Thyroid gland (tissue), 4 donors: ENCODE results near the gene AQP7. TPM values are rescaled to one million over a fixed set of nuclear protein-coding genes. Genes with fewer than 3 reads are reported as not detected.

Source experiments
- DNase-seq, 2 donors: peaks; one replicate each; pipeline ENCODE4 v3.0.0-alpha.2; 2019
- H3K27ac ChIP-seq, 3 donors: fragments of 200-600 bp; sonication (generic); 1 replicate in 2 of 3; 2 replicates in 1 of 3; pipeline ENCODE4 v1.5.1; 2016 to 2019; ENCODE audit warnings: mild to moderate bottlenecking in 1 of 3, moderate library complexity in 1 of 3
- H3K27me3 ChIP-seq: fragments of 200-600 bp; sonication (generic); one replicate; pipeline ENCODE4 v1.5.1; 2019
- H3K36me3 ChIP-seq, 2 donors: fragments of 200-600 bp; sonication (generic); one replicate each; pipeline ENCODE4 v1.5.1; 2016 to 2019
- H3K4me1 ChIP-seq, 2 donors: fragments of 200-600 bp; sonication (generic); one replicate each; pipeline ENCODE4 v1.5.1; 2017 to 2019
- H3K4me3 ChIP-seq, 3 donors: fragments of 200-600 bp; sonication (generic); replicated peaks in 1 of 3; 1 replicate in 2 of 3; 2 replicates in 1 of 3; pipeline ENCODE4 v1.5.1; 2016; ENCODE audit warnings: mild to moderate bottlenecking in 1 of 3
- H3K9me3 ChIP-seq: fragments of 200-600 bp; sonication (generic); one replicate; pipeline ENCODE4 v1.5.1; 2017
- CTCF ChIP-seq, 6 experiments: fragments of 200-600 bp in 3 of 6; fragments of 450-650 bp in 3 of 6; sonication (generic) in 3 of 6; IDR thresholded peaks; one replicate each; pipeline ENCODE4 v1.5.1; 2016 to 2019; ENCODE audit warnings: antibody characterized with exemption in 6 of 6, mild to moderate bottlenecking in 2 of 6, inconsistent platforms in 1 of 6, moderate library complexity in 1 of 6
- POLR2A ChIP-seq, 2 donors: fragments of 450-650 bp; IDR thresholded peaks; one replicate each; pipeline ENCODE4 v1.6.1; 2017; ENCODE audit warnings: antibody characterized with exemption in 2 of 2, mild to moderate bottlenecking in 2 of 2, moderate library complexity in 1 of 2
- WGBS, 2 donors: methylation state at CpG; one replicate each; pipeline ENCODE4 v1.1.5; 2017; 5-methylcytosine and 5-hydroxymethylcytosine counted together
- intact Hi-C: fragments of 100-400 bp; cut with DNase I; formaldehyde crosslinking; loops from one replicate; pipeline ENCODE4 v1.15.1; 2023
- total RNA-seq, 4 donors: library from RNA; depleted of rRNA; stranded (reverse); fragments of >200 nt; gene quantifications; one replicate each; pipeline ENCODE4 v1.2.3, GENCODE V29; 2016

Gene AQP7
- total RNA-seq, 4 donors from 2014 or later: 1.9 to 4.7 (median 2.5) TPM

GRCh38 chr9:33437898-33438297 lies 35.5 kb upstream of the AQP7 start:
- Histone ChIP-seq H3K27me3 (no peaks in the 10 kb centered on the region), H3K4me3 (no peak overlapping the region), H3K27ac (no peak overlapping the region), H3K4me1 (peaks cover 8 to 16% of the 10 kb centered on the region in 2 donors), H3K36me3 (no peaks in the 10 kb centered on the region), H3K9me3 (no peaks in the 10 kb centered on the region)
- no peak for DNase-seq
- WGBS, 2 donors: 92 to 94% methylated on average over 1 of the region's 1 CpG
- intact Hi-C loops: no loop called here
- TF ChIP-seq POLR2A (IDR thresholded peaks at IDR 0.05): no peak
- no peak for TF ChIP-seq CTCF (IDR thresholded peaks at IDR 0.05)

GRCh38 chr9:33437205-33437604 lies 34.8 kb upstream of the AQP7 start:
- 36 to 51% methylated on average over 2 of the region's 2 CpGs for WGBS, 2 donors

GRCh38 chr9:33436445-33436844 lies 34.1 kb upstream of the AQP7 start:
- no peak for DNase-seq
- no peaks in the 10 kb centered on the region for H3K36me3 ChIP-seq
- H3K4me1 ChIP-seq: peaks cover 8 to 16% of the 10 kb centered on the region in 2 donors
- no peaks in the 10 kb centered on the region for H3K27me3 ChIP-seq
- intact Hi-C loops: no loop called here
- TF ChIP-seq POLR2A (IDR thresholded peaks at IDR 0.05) (no peak), CTCF (IDR thresholded peaks at IDR 0.05) (no peak)
- no peaks in the 10 kb centered on the region for H3K9me3 ChIP-seq
- WGBS, 2 donors: 70 to 71% methylated on average over 8 of the region's 8 CpGs
- H3K27ac ChIP-seq: no peak overlapping the region
- H3K4me3 ChIP-seq: no peak overlapping the region

More at GRCh38 chr9:33437205-33437604, 34.8 kb upstream of the AQP7 start:
- H3K27me3 ChIP-seq: no peaks in the 10 kb centered on the region
- no peak for DNase-seq
- no peak overlapping the region for H3K27ac ChIP-seq
- no peak for TF ChIP-seq CTCF (IDR thresholded peaks at IDR 0.05)
- TF ChIP-seq POLR2A (IDR thresholded peaks at IDR 0.05): no peak
- H3K4me3 ChIP-seq: no peak overlapping the region
- peaks cover 8 to 16% of the 10 kb centered on the region in 2 donors for H3K4me1 ChIP-seq
- no peaks in the 10 kb centered on the region for H3K36me3 ChIP-seq
- intact Hi-C loops: no loop called here
- H3K9me3 ChIP-seq: no peaks in the 10 kb centered on the region

DNA sequence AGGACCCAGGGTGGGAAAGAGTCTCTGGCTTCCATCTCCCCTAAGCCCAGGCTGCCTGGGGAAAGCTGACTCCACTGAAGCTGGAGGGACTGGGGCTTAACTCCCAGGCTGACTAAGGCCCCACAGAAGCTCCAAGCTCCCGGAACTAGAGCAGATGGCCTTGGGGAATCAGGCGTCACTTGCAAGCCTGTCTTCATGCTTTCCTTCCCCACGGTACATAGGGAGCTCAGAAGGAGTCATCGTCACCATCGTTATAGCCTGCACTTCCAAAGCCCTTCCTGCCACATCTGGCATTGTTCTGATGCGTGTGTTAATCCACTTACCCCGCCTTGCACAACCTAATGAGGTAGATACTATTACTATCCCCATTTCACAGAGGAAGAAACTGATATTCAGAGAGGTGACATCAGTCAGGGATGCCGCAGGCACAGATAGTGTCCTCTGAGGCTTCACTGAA lies 33.5 kb upstream of the AQP7 start:
- H3K27me3 ChIP-seq: no peaks in the 10 kb centered on the region
- H3K27ac ChIP-seq: no peak overlapping the region
- intact Hi-C loops: no loop called here
- TF ChIP-seq CTCF (IDR thresholded peaks at IDR 0.05) (no peak), POLR2A (IDR thresholded peaks at IDR 0.05) (no peak)
- no peaks in the 10 kb centered on the region for H3K36me3 ChIP-seq
- H3K9me3 ChIP-seq: no peaks in the 10 kb centered on the region
- H3K4me1 ChIP-seq: peaks cover 8 to 16% of the 10 kb centered on the region in 2 donors
- H3K4me3 ChIP-seq: no peak overlapping the region
- no peak for DNase-seq
- WGBS, 2 donors: 85 to 95% methylated on average over 8 of the region's 8 CpGs

DNA sequence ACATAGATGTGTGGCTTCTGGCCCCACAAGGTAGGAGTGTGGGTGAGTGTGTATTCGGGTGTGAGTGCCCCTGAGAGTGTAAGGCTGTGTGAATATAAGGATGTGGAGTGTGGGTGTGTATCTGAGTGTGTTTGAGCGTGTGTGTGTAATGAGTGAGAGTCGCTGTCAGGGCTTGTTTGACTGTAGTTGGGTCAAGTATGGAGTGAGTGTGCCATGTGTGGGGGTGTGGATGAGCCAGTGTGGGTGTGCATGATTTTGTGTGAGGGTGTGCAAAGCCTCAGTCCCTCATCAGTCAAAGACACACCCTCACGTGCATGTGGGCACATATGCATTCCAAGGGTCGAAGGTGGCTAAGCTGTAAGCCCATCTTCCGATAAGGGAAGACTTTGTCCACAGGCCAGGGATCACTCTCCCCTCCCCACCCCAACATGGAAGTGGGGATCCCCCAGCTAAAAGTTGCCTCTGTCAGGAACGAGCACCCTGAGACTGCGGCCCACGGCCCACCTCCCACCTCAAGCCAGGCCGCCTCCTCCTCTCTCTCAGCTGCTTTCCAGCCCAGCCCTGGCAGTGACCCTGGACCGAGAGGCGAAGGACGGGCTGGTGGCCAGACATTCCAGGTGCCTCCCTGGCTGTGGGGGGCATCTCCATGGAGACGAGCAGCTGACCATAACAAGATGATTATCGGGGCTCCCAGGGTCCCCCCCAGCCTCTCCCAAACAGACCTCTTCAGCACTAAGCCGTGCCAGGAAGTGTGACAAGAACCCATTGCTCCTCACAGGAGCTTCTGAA lies 32.1 kb upstream of the AQP7 start:
- intact Hi-C loops: no loop called here

More for the DNA sequence above, 32.1 kb upstream of the AQP7 start:
- Histone ChIP-seq H3K36me3 (no peaks in the 10 kb centered on the region), H3K9me3 (no peaks in the 10 kb centered on the region), H3K4me3 (no peak overlapping the region), H3K27me3 (no peaks in the 10 kb centered on the region), H3K4me1 (peaks cover 8 to 12% of the 10 kb centered on the region in 2 donors), H3K27ac (no peak overlapping the region)
- TF ChIP-seq CTCF (IDR thresholded peaks at IDR 0.05) (no peak), POLR2A (IDR thresholded peaks at IDR 0.05) (no peak)
- peak; percentile 44 to 60 for DNase-seq
- 56 to 62% methylated on average over 14 to 16 of the region's 16 CpGs for WGBS, 2 donors
